ENCODE results near the gene TMTC2.

The TMTC2 gene

GRCh38 chr12:83083616-83084015 lies 396.9 kb downstream of the TMTC2 start:
- Histone ChIP-seq H3K4me1 (ENCODE audit: control insufficient read depth in 1 of 2, insufficient read depth in 2 of 2, low read length in 2 of 2) (no peaks in the 10 kb centered on the region), H3K14ac (ENCODE audit: low read length) (no peak overlapping the region), H4K8ac (ENCODE audit: low read depth, low read length) (no peak overlapping the region), H3K23ac (ENCODE audit: low read length) (no peak overlapping the region), H3K4me2 (ENCODE audit: low read length) (no peak overlapping the region), H3K79me2 (ENCODE audit: control insufficient read depth, insufficient read depth, low read length, poor library complexity) (no peaks in the 10 kb centered on the region), H3K18ac (ENCODE audit: low read length) (no peak overlapping the region), H2BK12ac (ENCODE audit: low read length) (no peak overlapping the region), H2BK5ac (ENCODE audit: low read depth, low read length, poor library complexity) (no peak overlapping the region), H3K27ac (ENCODE audit: low read depth, low read length) (no peak overlapping the region), H3K9me3 (ENCODE audit: insufficient read depth, low read depth, low read length) (no peaks in the 10 kb centered on the region), H2AFZ (ENCODE audit: insufficient read depth, low read length, poor library complexity) (no peak overlapping the region), H2AK5ac (ENCODE audit: low read length) (no peak overlapping the region), H3K27me3 (ENCODE audit: insufficient read depth, low read length) (no peaks in the 10 kb centered on the region), H4K91ac (ENCODE audit: low read depth, low read length) (no peak overlapping the region), H3K4me3 (ENCODE audit: low read depth, low read length) (no peak overlapping the region), H3K4ac (ENCODE audit: low read depth, low read length) (no peak overlapping the region), H3K36me3 (ENCODE audit: control insufficient read depth in 1 of 2, insufficient read depth in 2 of 2, low read length in 2 of 2) (peaks cover 0 to 3% of the 10 kb centered on the region in 2 experiments), H3K79me1 (ENCODE audit: low read length) (no peaks in the 10 kb centered on the region), H4K12ac (ENCODE audit: low read depth, low read length) (no peak overlapping the region), H2BK120ac (ENCODE audit: insufficient read depth, low read length, poor library complexity) (no peak overlapping the region), H3K9ac (ENCODE audit: low read length) (no peak overlapping the region)
- DNase-seq = no peak
- WGBS (ENCODE audit: extremely low coverage, insufficient coverage, insufficient read length) = no CpG with 5 or more reads among the region's 4 CpGs

GRCh38 chr12:83084516-83085234 lies 398.0 kb downstream of the TMTC2 start:
- no peak overlapping the region for H3K4me3 ChIP-seq (ENCODE audit: low read depth, low read length)
- H3K9ac ChIP-seq (ENCODE audit: low read length) = no peak overlapping the region
- no peak overlapping the region for H2AK5ac ChIP-seq (ENCODE audit: low read length)
- H3K36me3 ChIP-seq (ENCODE audit: control insufficient read depth in 1 of 2, insufficient read depth in 2 of 2, low read length in 2 of 2) = peaks cover 0 to 3% of the 10 kb centered on the region in 2 experiments
- no peaks in the 10 kb centered on the region for H3K4me1 ChIP-seq (ENCODE audit: control insufficient read depth in 1 of 2, insufficient read depth in 2 of 2, low read length in 2 of 2)
- H3K23ac ChIP-seq (ENCODE audit: low read length) = no peak overlapping the region
- no peak overlapping the region for H2BK5ac ChIP-seq (ENCODE audit: low read depth, low read length, poor library complexity)
- H3K18ac ChIP-seq (ENCODE audit: low read length) = no peak overlapping the region
- H2AFZ ChIP-seq (ENCODE audit: insufficient read depth, low read length, poor library complexity) = no peak overlapping the region
- no peak overlapping the region for H2BK120ac ChIP-seq (ENCODE audit: insufficient read depth, low read length, poor library complexity)
- no peaks in the 10 kb centered on the region for H3K27me3 ChIP-seq (ENCODE audit: insufficient read depth, low read length)
- no peak overlapping the region for H4K12ac ChIP-seq (ENCODE audit: low read depth, low read length)
- H3K4me2 ChIP-seq (ENCODE audit: low read length) = no peak overlapping the region
- H3K27ac ChIP-seq (ENCODE audit: low read depth, low read length) = no peak overlapping the region
- no peak for DNase-seq
- H3K14ac ChIP-seq (ENCODE audit: low read length) = no peak overlapping the region
- H3K79me1 ChIP-seq (ENCODE audit: low read length) = no peaks in the 10 kb centered on the region
- H2BK12ac ChIP-seq (ENCODE audit: low read length) = no peak overlapping the region
- H3K79me2 ChIP-seq (ENCODE audit: control insufficient read depth, insufficient read depth, low read length, poor library complexity) = no peaks in the 10 kb centered on the region
- no peaks in the 10 kb centered on the region for H3K9me3 ChIP-seq (ENCODE audit: insufficient read depth, low read depth, low read length)
- no peak overlapping the region for H3K4ac ChIP-seq (ENCODE audit: low read depth, low read length)
- WGBS (ENCODE audit: extremely low coverage, insufficient coverage, insufficient read length) = no CpG with 5 or more reads among the region's 3 CpGs
- H4K8ac ChIP-seq (ENCODE audit: low read depth, low read length) = no peak overlapping the region
- no peak overlapping the region for H4K91ac ChIP-seq (ENCODE audit: low read depth, low read length)

- no CpG with 5 or more reads among the region's 10 CpGs for WGBS (ENCODE audit: extremely low coverage, insufficient coverage, insufficient read length)
- H3K79me1 ChIP-seq (ENCODE audit: low read length) = no peaks in the 10 kb centered on the region
- peaks cover 0 to 3% of the 10 kb centered on the region in 2 experiments for H3K36me3 ChIP-seq (ENCODE audit: control insufficient read depth in 1 of 2, insufficient read depth in 2 of 2, low read length in 2 of 2)
These were observed 399.3 kb downstream of the TMTC2 start for GRCh38 chr12:83086023-83086422.

GRCh38 chr12:83089575-83089974 lies 402.9 kb downstream of the TMTC2 start:
- no CpG with 5 or more reads among the region's 2 CpGs for WGBS (ENCODE audit: extremely low coverage, insufficient coverage, insufficient read length)
- no peak overlapping the region for H2AK5ac ChIP-seq (ENCODE audit: low read length)
- H2BK12ac ChIP-seq (ENCODE audit: low read length) = no peak overlapping the region
- no peaks in the 10 kb centered on the region for H3K27me3 ChIP-seq (ENCODE audit: insufficient read depth, low read length)
- peaks cover 0 to 5% of the 10 kb centered on the region in 2 experiments for H3K36me3 ChIP-seq (ENCODE audit: control insufficient read depth in 1 of 2, insufficient read depth in 2 of 2, low read length in 2 of 2)
- no peaks in the 10 kb centered on the region for H3K4me1 ChIP-seq (ENCODE audit: control insufficient read depth in 1 of 2, insufficient read depth in 2 of 2, low read length in 2 of 2)
- no peak overlapping the region for H3K18ac ChIP-seq (ENCODE audit: low read length)
- H3K27ac ChIP-seq (ENCODE audit: low read depth, low read length) = no peak overlapping the region
- H3K4ac ChIP-seq (ENCODE audit: low read depth, low read length) = no peak overlapping the region
- H3K23ac ChIP-seq (ENCODE audit: low read length) = no peak overlapping the region
- H3K4me2 ChIP-seq (ENCODE audit: low read length) = no peak overlapping the region
- H3K9me3 ChIP-seq (ENCODE audit: insufficient read depth, low read depth, low read length) = no peaks in the 10 kb centered on the region
- no peak overlapping the region for H2BK120ac ChIP-seq (ENCODE audit: insufficient read depth, low read length, poor library complexity)
- H4K8ac ChIP-seq (ENCODE audit: low read depth, low read length) = no peak overlapping the region
- no peak overlapping the region for H2BK5ac ChIP-seq (ENCODE audit: low read depth, low read length, poor library complexity)
- H3K79me1 ChIP-seq (ENCODE audit: low read length) = no peaks in the 10 kb centered on the region
- DNase-seq = no peak
- H4K12ac ChIP-seq (ENCODE audit: low read depth, low read length) = no peak overlapping the region
- no peak overlapping the region for H4K91ac ChIP-seq (ENCODE audit: low read depth, low read length)
- H2AFZ ChIP-seq (ENCODE audit: insufficient read depth, low read length, poor library complexity) = no peak overlapping the region
- no peak overlapping the region for H3K4me3 ChIP-seq (ENCODE audit: low read depth, low read length)
- H3K14ac ChIP-seq (ENCODE audit: low read length) = no peak overlapping the region
- no peaks in the 10 kb centered on the region for H3K79me2 ChIP-seq (ENCODE audit: control insufficient read depth, insufficient read depth, low read length, poor library complexity)
- no peak overlapping the region for H3K9ac ChIP-seq (ENCODE audit: low read length)

More at GRCh38 chr12:83086023-83086422, 399.3 kb downstream of the TMTC2 start:
- Histone ChIP-seq H3K4me2 (ENCODE audit: low read length) (no peak overlapping the region), H3K27me3 (ENCODE audit: insufficient read depth, low read length) (no peaks in the 10 kb centered on the region), H3K23ac (ENCODE audit: low read length) (no peak overlapping the region), H4K12ac (ENCODE audit: low read depth, low read length) (no peak overlapping the region), H3K4me3 (ENCODE audit: low read depth, low read length) (no peak overlapping the region), H2BK5ac (ENCODE audit: low read depth, low read length, poor library complexity) (no peak overlapping the region), H3K79me2 (ENCODE audit: control insufficient read depth, insufficient read depth, low read length, poor library complexity) (no peaks in the 10 kb centered on the region), H2BK12ac (ENCODE audit: low read length) (no peak overlapping the region), H3K4me1 (ENCODE audit: control insufficient read depth in 1 of 2, insufficient read depth in 2 of 2, low read length in 2 of 2) (no peaks in the 10 kb centered on the region), H2AFZ (ENCODE audit: insufficient read depth, low read length, poor library complexity) (no peak overlapping the region), H3K18ac (ENCODE audit: low read length) (no peak overlapping the region), H3K4ac (ENCODE audit: low read depth, low read length) (no peak overlapping the region), H3K9ac (ENCODE audit: low read length) (no peak overlapping the region), H4K8ac (ENCODE audit: low read depth, low read length) (no peak overlapping the region), H3K9me3 (ENCODE audit: insufficient read depth, low read depth, low read length) (no peaks in the 10 kb centered on the region), H4K91ac (ENCODE audit: low read depth, low read length) (no peak overlapping the region), H2AK5ac (ENCODE audit: low read length) (no peak overlapping the region), H3K14ac (ENCODE audit: low read length) (no peak overlapping the region), H2BK120ac (ENCODE audit: insufficient read depth, low read length, poor library complexity) (no peak overlapping the region), H3K27ac (ENCODE audit: low read depth, low read length) (no peak overlapping the region)
- DNase-seq = no peak
